ENCODE measurements around the gene ONECUT2. TPM values are rescaled to one million over a fixed set of nuclear protein-coding genes. Genes with fewer than 3 reads are reported as not detected.
"Not testable (repeated sequence)": the region's sequence is repeated elsewhere in the genome, so short reads cannot be mapped to it uniquely, and the experiment has no call there.

The ONECUT2 gene
- total and polyA plus RNA-seq, 4 donors = 1.8 to 5.7 (median 4.6) TPM

GRCh38 chr18:57519668-57520424, 84.7 kb downstream of the ONECUT2 start (continued):
- TF ChIP-seq REST (IDR thresholded peaks at IDR 0.05) = peak; percentile 44

DNA sequence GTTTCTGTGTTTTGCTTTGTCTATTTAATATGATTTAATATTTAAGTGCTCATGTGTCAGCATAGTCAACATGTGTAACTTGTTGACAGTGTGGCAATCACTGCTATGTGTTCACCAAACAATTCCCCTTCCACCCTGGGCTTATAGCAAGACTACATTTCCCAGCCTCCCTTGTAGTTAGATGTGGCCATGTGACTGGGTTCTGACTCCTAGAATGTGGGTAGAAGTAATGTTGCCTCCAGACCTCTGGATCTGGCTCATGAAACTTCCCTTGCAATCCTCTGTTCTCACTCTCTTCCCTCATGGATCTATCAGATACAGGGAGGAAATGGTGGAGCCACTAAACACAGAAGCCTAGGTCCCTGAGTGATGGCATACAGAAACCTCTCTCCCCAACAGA, 87.2 kb downstream of the ONECUT2 start:
- DNase-seq (ENCODE audit: low spot score); H3K27ac ChIP-seq (ENCODE audit: low read depth in 1 of 2, low read length in 2 of 2); H3K4me1 ChIP-seq (ENCODE audit: control insufficient read depth in 4 of 4, insufficient read depth in 4 of 4, low read length in 3 of 4); H3K36me3 ChIP-seq (ENCODE audit: control insufficient read depth in 4 of 4, insufficient read depth in 3 of 4, low read depth in 1 of 4, low read length in 3 of 4); H3K9ac ChIP-seq (ENCODE audit: low read depth in 1 of 2, low read length in 2 of 2); H3K9me3 ChIP-seq (ENCODE audit: control insufficient read depth in 4 of 4, low read length in 3 of 4); H3K4me3 ChIP-seq (ENCODE audit: low read depth in 1 of 3, low read length in 3 of 3); H3K27me3 ChIP-seq (ENCODE audit: control insufficient read depth in 4 of 4, insufficient read depth in 4 of 4, low read length in 3 of 4): not testable (repeated sequence)

GRCh38 chr18:57523171-57523956, 88.2 kb downstream of the ONECUT2 start:
- no peaks in the 10 kb centered on the region for H3K27me3 ChIP-seq (ENCODE audit: control insufficient read depth in 4 of 4, insufficient read depth in 4 of 4, low read length in 3 of 4)
- H3K36me3 ChIP-seq (ENCODE audit: control insufficient read depth in 4 of 4, insufficient read depth in 3 of 4, low read depth in 1 of 4, low read length in 3 of 4) = no peaks in the 10 kb centered on the region
- H3K9me3 ChIP-seq (ENCODE audit: control insufficient read depth in 4 of 4, low read length in 3 of 4) = peaks cover 0 to 4% (median 0%) of the 10 kb centered on the region in 4 donors
- DNase-seq (ENCODE audit: low spot score) = no peak
- 78% methylated on average over 11 of the region's 11 CpGs for WGBS
- no peak for TF ChIP-seq RXRA (IDR thresholded peaks at IDR 0.05)
- TF ChIP-seq REST (IDR thresholded peaks at IDR 0.05) = no peak
- no peak for TF ChIP-seq RAD21 (IDR thresholded peaks at IDR 0.05)
- no peak for TF ChIP-seq TAF1 (conservative IDR thresholded peaks at IDR 0.05)
- TF ChIP-seq GABPA (IDR thresholded peaks at IDR 0.05 in 1 of 2, conservative IDR thresholded peaks at IDR 0.05 in 1 of 2) = no peak
- TF ChIP-seq FOXA1 (IDR thresholded peaks at IDR 0.05) = no peak
- no peak for TF ChIP-seq HNF4G (IDR thresholded peaks at IDR 0.05)
- TF ChIP-seq, protein P1, sequence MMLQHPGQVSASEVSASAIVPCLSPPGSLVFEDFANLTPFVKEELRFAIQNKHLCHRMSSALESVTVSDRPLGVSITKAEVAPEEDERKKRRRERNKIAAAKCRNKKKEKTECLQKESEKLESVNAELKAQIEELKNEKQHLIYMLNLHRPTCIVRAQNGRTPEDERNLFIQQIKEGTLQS (IDR thresholded peaks at IDR 0.05) = no peak
- no peak for TF ChIP-seq MAX (IDR thresholded peaks at IDR 0.05)
- no peak for TF ChIP-seq CTCF (IDR thresholded peaks at IDR 0.05; ENCODE audit: low read depth, low read length, missing input control)
- TF ChIP-seq HNF4A (conservative IDR thresholded peaks at IDR 0.05) = no peak
- no peak for TF ChIP-seq JUND (IDR thresholded peaks at IDR 0.05)
- H3K27ac ChIP-seq (ENCODE audit: low read depth in 1 of 2, low read length in 2 of 2) = no peak overlapping the region
- H3K4me3 ChIP-seq (ENCODE audit: low read depth in 1 of 3, low read length in 3 of 3) = no peak overlapping the region
- no peaks in the 10 kb centered on the region for H3K4me1 ChIP-seq (ENCODE audit: control insufficient read depth in 4 of 4, insufficient read depth in 4 of 4, low read length in 3 of 4)
- H3K9ac ChIP-seq (ENCODE audit: low read depth in 1 of 2, low read length in 2 of 2) = no peak overlapping the region
